Placental pericyte (primary cell): Measurements from ENCODE around the gene AMBRA1. TPM values are rescaled to one million over a fixed set of nuclear protein-coding genes. Genes with fewer than 3 reads are reported as not detected.

Experiments used
- small RNA-seq: library from RNA; depleted of rRNA; stranded (forward); fragments of <200 nt; gene quantifications from one replicate; pipeline ENCODE3, GENCODE V24; 2012; ENCODE audit warnings: low replicate concordance
- total RNA-seq: library from RNA; depleted of rRNA; stranded (reverse); fragments of >200 nt; gene quantifications from 2 replicates; pipeline ENCODE4 v1.2.3, GENCODE V29; 2012

The AMBRA1 gene, protein sequence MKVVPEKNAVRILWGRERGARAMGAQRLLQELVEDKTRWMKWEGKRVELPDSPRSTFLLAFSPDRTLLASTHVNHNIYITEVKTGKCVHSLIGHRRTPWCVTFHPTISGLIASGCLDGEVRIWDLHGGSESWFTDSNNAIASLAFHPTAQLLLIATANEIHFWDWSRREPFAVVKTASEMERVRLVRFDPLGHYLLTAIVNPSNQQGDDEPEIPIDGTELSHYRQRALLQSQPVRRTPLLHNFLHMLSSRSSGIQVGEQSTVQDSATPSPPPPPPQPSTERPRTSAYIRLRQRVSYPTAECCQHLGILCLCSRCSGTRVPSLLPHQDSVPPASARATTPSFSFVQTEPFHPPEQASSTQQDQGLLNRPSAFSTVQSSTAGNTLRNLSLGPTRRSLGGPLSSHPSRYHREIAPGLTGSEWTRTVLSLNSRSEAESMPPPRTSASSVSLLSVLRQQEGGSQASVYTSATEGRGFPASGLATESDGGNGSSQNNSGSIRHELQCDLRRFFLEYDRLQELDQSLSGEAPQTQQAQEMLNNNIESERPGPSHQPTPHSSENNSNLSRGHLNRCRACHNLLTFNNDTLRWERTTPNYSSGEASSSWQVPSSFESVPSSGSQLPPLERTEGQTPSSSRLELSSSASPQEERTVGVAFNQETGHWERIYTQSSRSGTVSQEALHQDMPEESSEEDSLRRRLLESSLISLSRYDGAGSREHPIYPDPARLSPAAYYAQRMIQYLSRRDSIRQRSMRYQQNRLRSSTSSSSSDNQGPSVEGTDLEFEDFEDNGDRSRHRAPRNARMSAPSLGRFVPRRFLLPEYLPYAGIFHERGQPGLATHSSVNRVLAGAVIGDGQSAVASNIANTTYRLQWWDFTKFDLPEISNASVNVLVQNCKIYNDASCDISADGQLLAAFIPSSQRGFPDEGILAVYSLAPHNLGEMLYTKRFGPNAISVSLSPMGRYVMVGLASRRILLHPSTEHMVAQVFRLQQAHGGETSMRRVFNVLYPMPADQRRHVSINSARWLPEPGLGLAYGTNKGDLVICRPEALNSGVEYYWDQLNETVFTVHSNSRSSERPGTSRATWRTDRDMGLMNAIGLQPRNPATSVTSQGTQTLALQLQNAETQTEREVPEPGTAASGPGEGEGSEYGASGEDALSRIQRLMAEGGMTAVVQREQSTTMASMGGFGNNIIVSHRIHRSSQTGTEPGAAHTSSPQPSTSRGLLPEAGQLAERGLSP (N-terminal part only)
- 33.0 and 38.7 TPM in 2 replicates for total RNA-seq

DNA sequence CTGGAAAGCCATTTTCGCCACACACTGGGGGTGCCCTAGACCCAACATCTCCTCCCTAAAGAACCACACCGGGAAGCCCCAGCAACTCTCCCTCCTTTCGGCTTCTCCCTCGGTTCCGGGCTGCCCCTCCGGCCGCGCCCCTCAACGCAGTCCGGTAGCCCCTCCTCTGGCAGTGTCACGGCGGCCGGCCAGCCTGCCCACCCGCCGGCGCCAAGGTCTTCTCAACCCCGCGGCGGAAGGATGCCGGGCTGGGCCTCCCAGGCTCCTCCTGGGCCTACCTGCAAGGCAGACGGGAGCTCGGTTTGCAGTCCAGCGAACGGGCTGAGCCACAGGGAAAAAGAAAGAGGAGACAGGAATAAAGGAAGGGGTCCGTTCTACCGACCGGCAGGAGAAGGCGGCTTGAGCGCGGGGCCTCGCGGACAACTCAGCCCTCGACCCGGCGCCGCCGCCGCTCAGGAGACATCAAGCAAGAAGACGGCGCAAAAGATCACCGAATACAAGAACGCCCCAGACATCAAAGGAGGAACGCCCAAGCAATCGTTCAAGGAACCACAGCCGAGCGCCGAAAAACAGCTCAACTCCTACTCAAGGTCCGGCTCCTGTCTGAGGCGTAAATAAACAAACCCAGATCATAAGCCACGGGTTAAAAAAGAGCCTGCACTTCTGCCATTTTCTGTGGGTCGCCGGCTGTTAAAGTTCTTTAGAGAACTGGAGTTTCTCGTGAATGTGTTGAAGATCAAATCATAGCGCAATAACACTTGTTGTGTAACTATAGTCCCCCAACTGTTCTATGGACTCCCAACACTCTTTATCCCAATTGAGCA lies at the start of gene AMBRA1:
TSS of gene AMBRA1 (minus strand) at position 474 of the 824 bp plus-strand sequence. CDS start 45,643 bp downstream, outside the sequence.

DNA sequence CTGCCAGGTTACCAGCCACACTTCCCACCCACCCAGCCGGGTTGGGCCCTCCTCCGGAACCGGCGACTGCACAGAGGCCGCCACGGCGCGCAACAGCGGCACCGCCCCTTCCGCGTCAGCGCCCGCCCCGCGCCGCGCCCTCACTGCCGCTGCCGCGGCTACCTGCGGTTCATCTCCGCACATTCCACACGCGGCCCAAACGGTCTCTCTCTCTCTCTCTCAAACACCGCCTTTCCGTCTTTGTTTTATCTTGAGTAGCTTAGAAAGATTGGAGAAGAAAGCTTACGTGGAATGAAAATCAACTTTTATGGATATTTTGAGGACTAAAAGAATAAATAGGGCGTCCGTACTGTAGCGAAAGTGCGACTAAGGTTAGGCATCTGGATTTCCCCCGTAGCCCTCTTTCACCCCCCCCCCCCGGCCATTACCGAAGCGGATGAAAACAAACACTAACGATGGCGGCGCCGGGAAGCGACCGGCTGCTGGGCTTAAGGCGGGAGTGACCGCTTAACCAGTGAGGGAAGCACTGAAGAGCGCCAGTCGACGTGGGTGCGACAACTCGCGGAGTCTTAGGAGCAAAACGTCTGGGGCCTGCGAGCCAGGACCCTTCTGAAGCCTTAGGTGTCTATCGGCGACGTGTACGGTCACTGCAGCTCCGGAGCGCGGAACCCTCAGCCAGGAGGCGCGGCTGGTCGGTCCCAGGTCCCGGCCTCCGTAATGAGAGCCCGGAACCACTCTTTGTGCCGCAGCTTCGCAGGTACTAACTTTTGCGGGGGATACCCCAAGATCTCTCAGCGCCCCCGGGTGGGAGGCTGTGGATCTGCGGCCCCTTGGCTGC lies 23.5 kb upstream of the AMBRA1 start, which contains the start of the genes ATG13 and HARBI1:
TSS of gene ATG13 (plus strand) at position 420 of the 838 bp plus-strand sequence. CDS start 26,739 bp downstream, outside the sequence.
TSS of gene HARBI1 (minus strand) at position 94 of the 838 bp plus-strand sequence. CDS start 990 bp downstream, outside the sequence.

DNA sequence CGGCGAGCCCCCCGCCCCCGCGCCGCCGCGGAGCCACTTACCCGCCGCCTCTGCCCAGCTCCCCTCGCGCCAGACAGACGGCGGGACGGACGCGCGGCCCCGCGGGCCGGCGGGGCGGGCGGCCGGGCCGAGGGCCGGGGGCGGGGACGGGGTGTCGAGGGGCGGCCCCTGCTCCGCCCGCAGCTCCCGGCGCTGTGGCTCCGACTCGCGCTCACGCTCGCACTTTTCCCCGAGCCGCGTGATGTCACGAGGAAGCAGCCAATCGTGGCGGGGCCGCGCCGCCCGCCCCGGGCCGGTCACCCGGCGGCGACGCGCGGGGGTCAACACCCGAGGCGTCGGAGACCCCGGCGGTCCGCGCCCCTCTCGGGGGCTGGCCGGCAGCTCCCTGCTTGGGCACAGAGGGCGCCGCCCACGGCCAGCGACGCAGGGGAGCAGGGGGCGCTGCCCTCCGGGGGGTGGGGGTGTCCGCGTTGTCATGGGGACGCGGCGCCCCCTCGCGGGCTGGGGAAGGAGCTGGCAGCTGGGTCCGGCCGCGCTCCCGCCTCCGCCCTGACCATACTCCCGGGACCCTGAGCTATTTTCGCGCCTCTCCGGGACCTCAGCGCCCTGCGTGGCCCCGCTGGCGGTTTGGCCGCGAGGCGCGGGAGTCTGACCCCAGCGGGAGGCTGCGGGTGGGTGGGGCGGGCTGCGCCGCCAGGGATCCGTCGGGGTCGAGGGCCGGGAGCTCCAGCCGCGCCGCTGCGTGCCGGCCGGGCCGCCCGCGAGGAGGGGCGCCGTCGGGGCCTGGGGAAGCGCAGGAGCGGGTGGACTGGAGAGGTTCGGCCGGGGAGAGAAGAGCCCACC lies 202.0 kb downstream of the AMBRA1 start, which contains the start of gene CHRM4:
TSS of gene CHRM4 (minus strand) at position 199 of the 843 bp plus-strand sequence. CDS start 5,219 bp downstream, outside the sequence.

DNA sequence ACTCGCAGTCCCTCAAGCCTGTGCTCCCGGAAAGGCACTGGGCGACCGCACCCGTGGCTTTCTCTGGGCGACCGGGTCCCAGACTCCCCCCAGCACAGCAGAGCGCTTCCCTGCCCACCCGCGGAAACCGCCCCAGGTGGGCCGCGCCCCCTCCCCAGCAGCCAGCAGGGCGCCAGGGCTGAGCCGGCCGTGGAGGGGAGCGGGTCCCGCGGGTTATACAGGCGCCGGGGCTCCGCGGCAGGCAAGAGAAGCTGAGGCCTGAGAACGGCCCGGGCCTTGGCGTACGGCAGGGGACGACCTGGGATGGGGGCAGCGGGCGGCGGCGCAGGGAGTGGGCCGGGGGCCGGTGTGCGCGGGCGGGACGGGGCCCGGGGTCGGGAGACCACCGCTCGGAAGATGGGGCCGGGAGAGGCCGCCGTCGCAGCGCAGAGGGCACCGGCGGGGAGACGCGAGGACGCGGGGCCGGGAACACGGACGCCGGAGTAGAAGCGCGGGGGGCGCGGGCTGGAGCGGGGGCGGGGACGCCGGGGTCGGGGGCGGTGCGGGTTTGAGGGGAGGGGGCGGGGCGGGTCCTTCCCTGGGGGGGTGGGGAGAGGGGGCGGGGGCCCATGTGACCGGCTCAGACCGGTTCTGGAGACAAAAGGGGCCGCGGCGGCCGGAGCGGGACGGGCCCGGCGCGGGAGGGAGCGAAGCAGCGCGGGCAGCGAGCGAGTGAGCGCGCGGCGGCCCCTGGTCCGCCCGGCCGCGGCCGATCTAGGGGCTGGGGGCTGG lies 212.6 kb downstream of the AMBRA1 start, which contains the start of gene MDK:
TSS of gene MDK (plus strand) at position 622 of the 771 bp plus-strand sequence. CDS start 389 bp downstream, outside the sequence.

DNA sequence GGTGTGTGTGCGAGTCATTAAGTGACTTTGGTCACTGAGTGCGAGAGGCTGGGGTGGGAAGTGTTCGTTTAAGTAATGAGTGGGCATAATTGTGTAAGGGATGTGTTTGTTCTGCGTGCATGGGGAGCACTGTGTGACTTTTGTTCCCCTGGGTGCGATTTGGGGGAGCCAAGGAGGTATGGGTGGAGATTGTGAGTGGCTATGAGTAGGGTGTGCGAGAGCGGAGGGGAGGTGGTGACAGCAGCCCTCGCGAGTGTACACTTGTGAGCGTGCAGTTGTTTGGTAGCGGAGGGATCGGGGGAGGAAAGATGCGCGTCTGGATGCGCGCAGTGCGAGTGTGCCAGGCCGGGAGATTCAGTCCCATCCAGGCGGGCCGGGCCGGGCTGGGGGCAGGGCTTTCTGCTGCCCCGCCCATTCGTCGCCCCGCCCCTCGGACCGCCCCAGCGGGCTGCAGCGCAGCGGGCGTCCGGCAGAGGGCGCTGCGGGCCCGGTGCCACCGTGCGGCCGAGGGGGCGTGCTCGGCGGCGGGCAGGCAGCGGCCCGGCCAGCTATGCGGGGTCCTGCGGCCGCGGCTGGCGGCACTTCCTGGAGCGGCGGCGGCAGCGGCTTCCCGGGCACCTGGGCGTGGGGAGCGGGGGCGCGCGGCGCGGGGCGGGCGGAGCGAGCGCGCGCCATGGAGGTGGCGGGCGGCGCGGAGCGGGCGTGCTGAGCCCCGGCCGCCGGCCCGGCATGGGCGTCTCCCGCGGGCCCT lies 246.8 kb downstream of the AMBRA1 start, which contains the start of gene DGKZ:
TSS of gene DGKZ (plus strand) at position 578 of the 751 bp plus-strand sequence. CDS start 197 bp downstream, outside the sequence.

Small RNA genes within 50 kb of the gene (small RNA-seq; reads per million reads assigned to genes)
- not detected for gene MIR3160-1
- not detected for gene MIR4688

Other genes starting within 250 kb of the AMBRA1 start
- gene DGKZ, start 246.6 kb downstream of the AMBRA1 start, total RNA-seq, result 48.8 and 86.6 TPM in 2 replicates
- 3.9 and 47.5 TPM in 2 replicates for gene MDK, start 212.4 kb downstream of the AMBRA1 start, total RNA-seq
- not detected in 2 replicates for gene CHRM4, start 202.2 kb downstream of the AMBRA1 start, total RNA-seq
- 5.0 and 6.6 TPM in 2 replicates for gene HARBI1, start 23.2 kb upstream of the AMBRA1 start, total RNA-seq
- 70.2 and 154 TPM in 2 replicates for gene ATG13, start 23.5 kb upstream of the AMBRA1 start, total RNA-seq
- gene ARHGAP1, start 106.6 kb upstream of the AMBRA1 start, total RNA-seq, result 75.5 and 76.5 TPM in 2 replicates
- 19.0 and 19.3 TPM in 2 replicates for gene ZNF408, start 107.0 kb upstream of the AMBRA1 start, total RNA-seq
- not detected in 2 replicates for gene F2, start 125.2 kb upstream of the AMBRA1 start, total RNA-seq